Neural progenitor cell (in vitro differentiated cells): ENCODE results near the gene NGFR.

Experiments
- EZH2 ChIP-seq: fragments of 200-600 bp; sonication (generic); IDR thresholded peaks from 2 replicates; pipeline ENCODE4 v1.6.1; 2017; ENCODE audit warnings: antibody characterized with exemption, mild to moderate bottlenecking, moderate library complexity
- TF ChIP-seq, protein P1 (sequence below): fragments of 200-600 bp; sonication (generic); IDR thresholded peaks from 2 replicates; pipeline ENCODE4 v1.5.1; 2017; ENCODE audit warnings: antibody characterized with exemption, mild to moderate bottlenecking

DNA sequence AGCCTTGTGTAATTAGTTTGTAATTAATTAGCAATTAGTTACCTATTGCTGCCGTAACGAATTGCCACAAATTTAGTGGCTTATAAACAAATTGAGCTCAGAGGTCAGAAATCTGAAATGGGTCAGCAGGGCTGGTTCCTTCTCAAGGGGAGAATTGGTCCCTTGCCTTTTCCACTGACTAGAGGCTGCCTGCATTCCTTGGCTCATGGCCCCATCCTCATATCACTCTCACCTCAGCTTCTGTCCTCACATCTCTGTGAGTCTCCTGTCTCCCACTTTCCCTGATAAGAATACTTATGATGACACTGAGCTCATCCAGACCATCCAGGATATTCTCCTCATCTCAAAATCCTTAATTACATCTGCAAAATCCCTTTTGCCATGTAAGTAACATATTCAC is 31.0 kb upstream of the NGFR start:
- TF ChIP-seq, protein P1, sequence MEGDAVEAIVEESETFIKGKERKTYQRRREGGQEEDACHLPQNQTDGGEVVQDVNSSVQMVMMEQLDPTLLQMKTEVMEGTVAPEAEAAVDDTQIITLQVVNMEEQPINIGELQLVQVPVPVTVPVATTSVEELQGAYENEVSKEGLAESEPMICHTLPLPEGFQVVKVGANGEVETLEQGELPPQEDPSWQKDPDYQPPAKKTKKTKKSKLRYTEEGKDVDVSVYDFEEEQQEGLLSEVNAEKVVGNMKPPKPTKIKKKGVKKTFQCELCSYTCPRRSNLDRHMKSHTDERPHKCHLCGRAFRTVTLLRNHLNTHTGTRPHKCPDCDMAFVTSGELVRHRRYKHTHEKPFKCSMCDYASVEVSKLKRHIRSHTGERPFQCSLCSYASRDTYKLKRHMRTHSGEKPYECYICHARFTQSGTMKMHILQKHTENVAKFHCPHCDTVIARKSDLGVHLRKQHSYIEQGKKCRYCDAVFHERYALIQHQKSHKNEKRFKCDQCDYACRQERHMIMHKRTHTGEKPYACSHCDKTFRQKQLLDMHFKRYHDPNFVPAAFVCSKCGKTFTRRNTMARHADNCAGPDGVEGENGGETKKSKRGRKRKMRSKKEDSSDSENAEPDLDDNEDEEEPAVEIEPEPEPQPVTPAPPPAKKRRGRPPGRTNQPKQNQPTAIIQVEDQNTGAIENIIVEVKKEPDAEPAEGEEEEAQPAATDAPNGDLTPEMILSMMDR = no peak
- no peak for TF ChIP-seq EZH2
